SU-DHL-6 (cell line): ENCODE data around the gene IRF2BP1.

Experiments
- CTCF ChIP-seq: fragments of 200-600 bp; sonication (generic); IDR thresholded peaks from one replicate; pipeline ENCODE4 v1.5.1; 2017; ENCODE audit warnings: antibody characterized with exemption, mild to moderate bottlenecking, low read length, moderate library complexity; ENCODE audit not compliant: insufficient read depth, poor library complexity, severe bottlenecking
- EZH2phosphoT487 ChIP-seq: fragments of 200-600 bp; sonication (generic), shearing (Covaris generic); conservative IDR thresholded peaks from 2 replicates; pipeline ENCODE4 v1.6.1; 2018; ENCODE audit warnings: mild to moderate bottlenecking, antibody characterized with exemption, low read length, moderate library complexity, mixed read lengths

- TF ChIP-seq CTCF (no peak), EZH2phosphoT487 (no peak)
These were observed 31.7 kb downstream of the IRF2BP1 start for GRCh38 chr19:45854167-45854778.
